Measurements from ENCODE around the gene DTNB. TPM values are rescaled to one million over a fixed set of nuclear protein-coding genes. Genes with fewer than 3 reads are reported as not detected.
A peak's percentile ranks its signal among the peaks of the same experiment; 100 is the strongest.

The DTNB gene
- total RNA-seq, 4 donors from 2014 or later = 0.70 to 23.1 (median 6.1) TPM

DNA sequence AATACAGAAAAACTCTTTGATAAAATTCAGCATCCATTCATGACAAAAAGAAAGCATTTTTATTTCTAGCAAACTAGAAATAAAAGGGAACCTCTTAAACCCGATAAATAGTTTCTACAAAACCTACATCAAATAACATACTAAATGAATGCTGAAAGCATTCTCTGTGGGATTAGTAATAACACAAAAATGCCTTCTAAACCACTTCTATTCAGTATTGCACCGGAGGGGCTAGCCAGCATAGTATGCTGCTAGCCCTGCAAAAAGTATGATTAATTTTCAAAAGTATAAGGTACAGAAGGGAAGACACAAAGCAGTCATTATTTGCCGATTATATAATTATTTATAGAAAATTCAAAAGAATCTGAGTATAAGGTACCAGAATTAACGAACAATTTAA, 145.2 kb downstream of the DTNB start:
- DNase-seq = no peak

GRCh38 chr2:25524507-25524906, 148.9 kb downstream of the DTNB start:
- DNase-seq = no peak

More for the DNA sequence above, 145.2 kb downstream of the DTNB start:
- Histone ChIP-seq H3K36me3 (no peaks in the 10 kb centered on the region), H3K27ac (no peak overlapping the region), H3K4me1 (no peaks in the 10 kb centered on the region), H3K4me3 (no peak overlapping the region), H3K27me3 (no peaks in the 10 kb centered on the region), H3K9me3 (no peaks in the 10 kb centered on the region)
- TF ChIP-seq POLR2A (IDR thresholded peaks at IDR 0.05) = no peak
- TF ChIP-seq, protein P1, sequence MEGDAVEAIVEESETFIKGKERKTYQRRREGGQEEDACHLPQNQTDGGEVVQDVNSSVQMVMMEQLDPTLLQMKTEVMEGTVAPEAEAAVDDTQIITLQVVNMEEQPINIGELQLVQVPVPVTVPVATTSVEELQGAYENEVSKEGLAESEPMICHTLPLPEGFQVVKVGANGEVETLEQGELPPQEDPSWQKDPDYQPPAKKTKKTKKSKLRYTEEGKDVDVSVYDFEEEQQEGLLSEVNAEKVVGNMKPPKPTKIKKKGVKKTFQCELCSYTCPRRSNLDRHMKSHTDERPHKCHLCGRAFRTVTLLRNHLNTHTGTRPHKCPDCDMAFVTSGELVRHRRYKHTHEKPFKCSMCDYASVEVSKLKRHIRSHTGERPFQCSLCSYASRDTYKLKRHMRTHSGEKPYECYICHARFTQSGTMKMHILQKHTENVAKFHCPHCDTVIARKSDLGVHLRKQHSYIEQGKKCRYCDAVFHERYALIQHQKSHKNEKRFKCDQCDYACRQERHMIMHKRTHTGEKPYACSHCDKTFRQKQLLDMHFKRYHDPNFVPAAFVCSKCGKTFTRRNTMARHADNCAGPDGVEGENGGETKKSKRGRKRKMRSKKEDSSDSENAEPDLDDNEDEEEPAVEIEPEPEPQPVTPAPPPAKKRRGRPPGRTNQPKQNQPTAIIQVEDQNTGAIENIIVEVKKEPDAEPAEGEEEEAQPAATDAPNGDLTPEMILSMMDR (IDR thresholded peaks at IDR 0.05) = no peak

GRCh38 chr2:25523060-25523459, 150.3 kb downstream of the DTNB start:
- Histone ChIP-seq H3K4me1 (no peaks in the 10 kb centered on the region), H3K9me3 (no peaks in the 10 kb centered on the region), H3K36me3 (no peaks in the 10 kb centered on the region), H3K27me3 (no peaks in the 10 kb centered on the region), H3K4me3 (no peak overlapping the region), H3K27ac (no peak overlapping the region)
- no peak for DNase-seq
- TF ChIP-seq, protein P1 (IDR thresholded peaks at IDR 0.05) = no peak
- TF ChIP-seq POLR2A (IDR thresholded peaks at IDR 0.05) = no peak

More at GRCh38 chr2:25524507-25524906, 148.9 kb downstream of the DTNB start:
- no peaks in the 10 kb centered on the region for H3K36me3 ChIP-seq
- H3K27ac ChIP-seq = no peak overlapping the region
- H3K4me3 ChIP-seq = no peak overlapping the region
- H3K4me1 ChIP-seq = no peaks in the 10 kb centered on the region
- no peaks in the 10 kb centered on the region for H3K9me3 ChIP-seq
- TF ChIP-seq POLR2A (IDR thresholded peaks at IDR 0.05) = no peak
- TF ChIP-seq, protein P1 (IDR thresholded peaks at IDR 0.05) = no peak
- no peaks in the 10 kb centered on the region for H3K27me3 ChIP-seq

DNA sequence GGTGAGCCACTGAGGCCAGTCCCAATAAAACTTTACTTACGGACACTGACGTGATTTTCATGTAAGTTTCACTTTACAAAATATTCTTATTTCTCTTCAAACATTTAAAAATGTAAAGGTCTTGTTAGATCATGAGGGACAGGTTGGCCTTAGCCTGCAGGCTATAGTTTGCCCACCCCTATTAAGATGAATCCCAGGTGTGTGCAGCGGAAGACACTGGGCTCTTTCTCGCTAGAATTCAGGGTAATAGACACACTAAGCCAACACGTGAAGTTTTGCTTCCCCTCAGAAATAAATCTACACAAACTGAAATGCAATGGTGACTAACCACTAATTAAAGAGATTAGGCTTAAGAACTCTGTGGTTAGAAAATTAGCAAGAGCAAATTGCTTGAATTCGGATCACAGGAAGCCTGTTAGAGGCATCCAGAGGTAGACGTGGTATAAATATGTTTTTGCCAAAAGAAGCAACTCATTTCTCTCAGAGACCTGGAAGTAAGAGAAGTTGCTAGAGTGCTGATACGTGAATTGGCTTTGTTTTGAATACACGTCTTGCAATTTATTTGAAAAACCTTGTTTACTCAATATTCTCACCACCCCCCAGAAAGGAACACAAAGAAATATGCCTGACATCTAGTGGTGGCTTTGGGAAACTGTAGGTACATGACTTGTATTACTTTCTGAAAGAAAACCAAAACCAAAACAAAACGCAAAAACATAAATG, 151.6 kb downstream of the DTNB start:
- no peaks in the 10 kb centered on the region for H3K4me1 ChIP-seq
- no peaks in the 10 kb centered on the region for H3K27me3 ChIP-seq
- DNase-seq = peak in 1 of 3 donors; percentile 44
- H3K9me3 ChIP-seq = no peaks in the 10 kb centered on the region
- no peak overlapping the region for H3K27ac ChIP-seq
- peak overlapping the region in 3 of 4 donors; percentile 8 to 44 (median 27) for H3K4me3 ChIP-seq
- no peaks in the 10 kb centered on the region for H3K36me3 ChIP-seq
- no peak for TF ChIP-seq POLR2A (IDR thresholded peaks at IDR 0.05)
- TF ChIP-seq, protein P1 (IDR thresholded peaks at IDR 0.05) = peak; percentile 77 to 99 (median 94)

DNA sequence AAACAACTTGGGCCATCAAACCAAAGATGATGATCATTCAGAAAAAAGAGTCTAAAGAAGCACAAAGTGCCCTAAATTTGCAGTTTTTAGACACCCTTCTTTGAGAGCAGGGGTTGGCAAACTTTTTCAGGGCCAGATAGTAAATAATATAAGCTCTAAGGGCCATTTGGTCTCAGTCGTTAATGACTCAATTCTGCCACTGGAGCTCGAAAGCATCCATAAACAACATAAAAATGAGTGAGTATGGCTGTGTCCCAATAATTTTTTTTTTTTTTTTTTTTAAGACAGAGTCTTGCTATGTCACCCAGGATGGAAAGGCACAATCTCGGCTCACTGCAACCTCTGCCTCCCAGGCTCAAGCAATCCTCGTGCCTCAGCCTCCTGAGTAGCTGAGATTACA, 152.3 kb downstream of the DTNB start:
- Histone ChIP-seq H3K27ac (no peak overlapping the region), H3K4me1 (no peaks in the 10 kb centered on the region), H3K4me3 (no peak overlapping the region), H3K36me3 (no peaks in the 10 kb centered on the region), H3K27me3 (no peaks in the 10 kb centered on the region), H3K9me3 (no peaks in the 10 kb centered on the region)
- TF ChIP-seq, protein P1 (IDR thresholded peaks at IDR 0.05) = no peak
- no peak for TF ChIP-seq POLR2A (IDR thresholded peaks at IDR 0.05)
- DNase-seq = no peak

All from Peyer's patch (tissue), 4 donors.